HCT116 (cell line): ENCODE results near the gene MAP3K21. TPM values are rescaled to one million over a fixed set of nuclear protein-coding genes. Genes with fewer than 3 reads are reported as not detected.

Experiments used
- ATAC-seq: fragments of 200-7000 bp; cut with Tn5 transposase; 2 replicates; pipeline ENCODE4 v1.9.1; 2020; ENCODE audit warnings: mild to moderate bottlenecking, moderate library complexity
- BruUV-seq: library from RNA; stranded (reverse); fragments of 400-500 nt; replicated peaks from 2 replicates; lab custom pipeline; 2021; lab: Mats Ljungman, UMichigan
- CTCF ChIA-PET: fragments of 300-600 bp; sonication (Branson Sonifier 250); formaldehyde crosslinking; loops from one replicate; lab custom pipeline; 2021; ENCODE audit warnings: antibody characterized with exemption; lab: Charles Lee
- POLR2A ChIA-PET: fragments of 300-600, 350-600 bp; sonication (Branson Sonifier 250); formaldehyde crosslinking; loops from one replicate; lab custom pipeline; 2021; ENCODE audit warnings: antibody characterized with exemption; lab: Charles Lee
- RAD21 ChIA-PET, 2 experiments: fragments of 300-600 bp; sonication (Branson Sonifier 250); formaldehyde crosslinking; loops; one replicate each; lab custom pipeline; 2023; ENCODE audit warnings: low total read pairs in 2 of 2; ENCODE audit not compliant: uncharacterized antibody in 2 of 2, unreplicated experiment in 2 of 2, low non-redundant PET in 1 of 2; lab: Charles Lee
- DNase-seq: peaks from one replicate; pipeline ENCODE4 v3.0.0-alpha.2; 2010; ENCODE audit warnings: low read depth, low spot score
- H2AFZ ChIP-seq: fragments of 200-600 bp; shearing (Covaris generic), sonication (generic); 2 replicates; pipeline ENCODE4 v1.6.1; 2017; ENCODE audit warnings: low read depth, mixed run types, mixed read lengths, antibody characterized with exemption, low read length; ENCODE audit not compliant: poor library complexity, severe bottlenecking
- H3K27ac ChIP-seq: 2 replicates; pipeline ENCODE4 v1.5.1; 2012; ENCODE audit warnings: low read depth, low read length
- H3K27me3 ChIP-seq: fragments of 200-600 bp; sonication (generic); 2 replicates; pipeline ENCODE4 v1.6.1; 2016; ENCODE audit warnings: mixed run types, low read length, mixed read lengths; ENCODE audit not compliant: insufficient read depth
- H3K36me3 ChIP-seq, 2 experiments: fragments of 200-500 bp in 1 of 2; fragments of 200-600 bp in 1 of 2; sonication (Bioruptor generic) in 1 of 2; sonication (generic) in 1 of 2; 2 replicates each; pipeline versions ENCODE4 v1.5.1 to v1.6.1; 2014 to 2016; ENCODE audit warnings: low read length in 2 of 2, inconsistent platforms in 1 of 2, mixed read lengths in 1 of 2, mixed run types in 1 of 2; ENCODE audit not compliant: insufficient read depth in 2 of 2, control insufficient read depth in 1 of 2
- H3K4me1 ChIP-seq, 2 experiments: fragments of 200-600 bp in 1 of 2; sonication (generic) in 1 of 2; 2 replicates each; pipeline versions ENCODE4 v1.5.1 to v1.6.1; 2012 to 2017; ENCODE audit warnings: low read length in 2 of 2, inconsistent platforms in 1 of 2, mild to moderate bottlenecking in 1 of 2, mixed read lengths in 1 of 2, mixed run types in 1 of 2, moderate library complexity in 1 of 2; ENCODE audit not compliant: insufficient read depth in 2 of 2, control insufficient read depth in 1 of 2
- H3K4me2 ChIP-seq: fragments of 200-600 bp; sonication (generic); 2 replicates; pipeline ENCODE4 v1.6.1; 2017; ENCODE audit warnings: mixed run types, low read length, mixed read lengths
- H3K4me3 ChIP-seq, 2 experiments: fragments of 200-600 bp in 1 of 2; sonication (generic) in 1 of 2; replicated peaks in 1 of 2; 2 replicates each; pipeline ENCODE4 v1.5.1; 2011 to 2016; ENCODE audit warnings: low read length in 2 of 2, control low read depth in 1 of 2, low read depth in 1 of 2, mild to moderate bottlenecking in 1 of 2, mixed read lengths in 1 of 2, mixed run types in 1 of 2
- H3K79me2 ChIP-seq: fragments of 200-600 bp; sonication (generic); 2 replicates; pipeline ENCODE4 v1.6.1; 2017; ENCODE audit warnings: mild to moderate bottlenecking, mixed run types, low read length, moderate library complexity, mixed read lengths; ENCODE audit not compliant: insufficient read depth
- H3K9ac ChIP-seq: fragments of 200-600 bp; sonication (generic); 2 replicates; pipeline ENCODE4 v1.6.1; 2016; ENCODE audit warnings: low read length, mixed read lengths
- H3K9me2 ChIP-seq: fragments of 200-600 bp; sonication (generic), shearing (Covaris generic); 2 replicates; pipeline ENCODE4 v1.6.1; 2017; ENCODE audit warnings: mixed run types, mild to moderate bottlenecking, moderate library complexity; ENCODE audit not compliant: insufficient read depth
- H3K9me3 ChIP-seq, 2 experiments: fragments of 200-500 bp in 1 of 2; fragments of 200-600 bp in 1 of 2; sonication (Bioruptor generic) in 1 of 2; sonication (generic) in 1 of 2; 2 replicates each; pipeline ENCODE4 v1.6.1; 2014 to 2017; ENCODE audit warnings: low read length in 2 of 2, mixed read lengths in 2 of 2, inconsistent platforms in 1 of 2, low read depth in 1 of 2, mild to moderate bottlenecking in 1 of 2, mixed run types in 1 of 2, moderate library complexity in 1 of 2; ENCODE audit not compliant: control insufficient read depth in 1 of 2, insufficient read depth in 1 of 2
- H4K20me1 ChIP-seq: fragments of 200-600 bp; sonication (generic), shearing (Covaris generic); 2 replicates; pipeline ENCODE4 v1.6.1; 2017; ENCODE audit warnings: mixed run types, mild to moderate bottlenecking, moderate library complexity; ENCODE audit not compliant: insufficient read depth
- ATF3 ChIP-seq: IDR thresholded peaks from 2 replicates; pipeline ENCODE4 v1.6.1; 2012
- CBX3 ChIP-seq: IDR thresholded peaks from 2 replicates; pipeline ENCODE4 v1.6.1; 2012; ENCODE audit warnings: low read depth
- CEBPB ChIP-seq: IDR thresholded peaks from 2 replicates; pipeline ENCODE4 v1.6.1; 2012; ENCODE audit warnings: low read depth
- CTCF ChIP-seq, 3 experiments: fragments of 200-600 bp in 1 of 3; sonication (generic) in 1 of 3; IDR thresholded peaks in 2 of 3; conservative IDR thresholded peaks in 1 of 3; 2 replicates each; pipeline ENCODE4 v1.5.1; 2012 to 2017; ENCODE audit warnings: low read depth in 2 of 3, low read length in 2 of 3, antibody characterized with exemption in 1 of 3, borderline replicate concordance in 1 of 3, control low read depth in 1 of 3, mild to moderate bottlenecking in 1 of 3, mixed read lengths in 1 of 3, mixed run types in 1 of 3, moderate library complexity in 1 of 3; ENCODE audit not compliant: insufficient read depth in 1 of 3
- EGR1 ChIP-seq: IDR thresholded peaks from 2 replicates; pipeline ENCODE4 v1.6.1; 2012; ENCODE audit warnings: low read depth
- ELF1 ChIP-seq: IDR thresholded peaks from 2 replicates; pipeline ENCODE4 v1.6.1; 2012; ENCODE audit warnings: low read depth, borderline replicate concordance
- EZH2 ChIP-seq: fragments of 200-600 bp; sonication (generic); IDR thresholded peaks from 2 replicates; pipeline ENCODE4 v1.6.1; 2017; ENCODE audit warnings: antibody characterized with exemption, mixed run types
- JUND ChIP-seq: IDR thresholded peaks from 2 replicates; pipeline ENCODE4 v1.6.1; 2012
- POLR2AphosphoS5 ChIP-seq: IDR thresholded peaks from 2 replicates; pipeline ENCODE4 v1.6.1; 2011; ENCODE audit warnings: mild to moderate bottlenecking, low read depth, low read length, moderate library complexity
- RAD21 ChIP-seq: IDR thresholded peaks from 2 replicates; pipeline ENCODE4 v1.6.1; 2012; ENCODE audit warnings: low read depth, mild to moderate bottlenecking
- REST ChIP-seq: IDR thresholded peaks from 2 replicates; pipeline ENCODE4 v1.6.1; 2012; ENCODE audit warnings: low read depth
- TCF7L2 ChIP-seq: IDR thresholded peaks from 2 replicates; pipeline ENCODE4 v1.7.0; 2011; ENCODE audit warnings: borderline replicate concordance, inconsistent platforms; ENCODE audit not compliant: insufficient read depth, insufficient read length; ENCODE audit errors: extremely low read depth
- YY1 ChIP-seq: IDR thresholded peaks from 2 replicates; pipeline ENCODE4 v1.6.1; 2011; ENCODE audit warnings: low read length, low read depth, moderate library complexity, mild to moderate bottlenecking; ENCODE audit not compliant: insufficient replicate concordance; ENCODE audit errors: extremely low read depth
- ZFX ChIP-seq: fragments of 450-650 bp; IDR thresholded peaks from 2 replicates; pipeline ENCODE4 v1.6.1; 2017
- ZNF274 ChIP-seq: fragments of 200-500 bp; sonication (Bioruptor generic); IDR thresholded peaks from 2 replicates; pipeline ENCODE4 v1.6.1; 2014; ENCODE audit warnings: mild to moderate bottlenecking, low read depth, low read length, inconsistent platforms
- intact Hi-C: fragments of 100-400 bp; cut with micrococcal nuclease; formaldehyde crosslinking; loops from 2 replicates; pipeline ENCODE4 v1.10.0; 2022
- total RNA-seq: library from RNA; stranded (reverse); gene quantifications from one replicate; pipeline ENCODE4 v1.2.1, GENCODE V29; 2021; ENCODE audit not compliant: unreplicated experiment
- TF ChIP-seq, protein P1 (sequence below): IDR thresholded peaks from 2 replicates; pipeline ENCODE4 v1.6.1; 2012

Gene MAP3K21
- total RNA-seq, 1 experiment from 2014 or later: 19.1 TPM

DNA sequence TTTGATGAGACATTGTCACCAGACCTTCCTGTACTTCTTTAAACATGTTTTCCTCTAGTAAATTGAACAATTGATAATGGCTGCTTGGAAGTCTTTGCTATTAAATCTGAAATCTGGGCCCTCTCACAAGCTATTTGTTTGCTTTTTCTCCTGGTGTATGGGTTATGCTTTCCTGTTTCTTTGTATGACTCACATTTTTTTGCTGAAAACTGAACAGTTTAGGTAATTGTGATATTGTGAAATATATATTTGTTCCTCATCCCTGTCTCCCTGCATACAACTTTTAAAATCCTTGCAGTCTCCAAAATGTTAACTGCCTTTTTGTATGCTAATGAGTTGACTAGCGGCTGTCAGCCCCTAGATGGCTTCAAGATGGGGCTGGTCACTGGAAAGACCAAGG is 61.6 kb downstream of the MAP3K21 start:
- Histone ChIP-seq H4K20me1 (no peaks in the 10 kb centered on the region), H3K9ac (no peak overlapping the region), H3K9me2 (no peaks in the 10 kb centered on the region), H3K27ac (no peak overlapping the region), H3K9me3 (no peaks in the 10 kb centered on the region), H3K4me1 (no peaks in the 10 kb centered on the region), H3K4me2 (no peak overlapping the region), H3K36me3 (no peaks in the 10 kb centered on the region), H2AFZ (no peak overlapping the region), H3K79me2 (no peaks in the 10 kb centered on the region), H3K4me3 (no peak overlapping the region), H3K27me3 (no peaks in the 10 kb centered on the region)
- CTCF ChIA-PET: no interaction called here
- ATAC-seq (no peak), DNase-seq (no peak)
- TF ChIP-seq ELF1: no peak
- no peak for TF ChIP-seq EZH2
- no peak for TF ChIP-seq JUND
- intact Hi-C loops: no loop called here
- POLR2A ChIA-PET: no interaction called here
- BruUV-seq: no TSS peak
- RAD21 ChIA-PET: no interaction called here

GRCh38 chr1:233389893-233390292 is 62.4 kb downstream of the MAP3K21 start:
- DNase-seq (no peak), ATAC-seq (no peak)
- no TSS peak for BruUV-seq
- no peaks in the 10 kb centered on the region for H3K79me2 ChIP-seq
- no peak overlapping the region for H3K4me3 ChIP-seq
- no peaks in the 10 kb centered on the region for H3K9me3 ChIP-seq
- ChIA-PET CTCF (no interaction called here), POLR2A (no interaction called here), RAD21 (no interaction called here)
- intact Hi-C loops: loop anchor here (10.0 kb wide), 1 partner anchor 85 kb away; no protein-coding TSS in a partner anchor
- no peaks in the 10 kb centered on the region for H3K9me2 ChIP-seq
- H2AFZ ChIP-seq: no peak overlapping the region
- H3K27me3 ChIP-seq: no peaks in the 10 kb centered on the region
- no peak overlapping the region for H3K27ac ChIP-seq
- no peaks in the 10 kb centered on the region for H3K4me1 ChIP-seq
- H3K9ac ChIP-seq: no peak overlapping the region
- TF ChIP-seq ATF3 (no peak), ZFX (no peak), EZH2 (no peak), ZNF274 (no peak), TCF7L2 (no peak), REST (no peak), JUND (no peak), CTCF (IDR thresholded peaks at IDR 0.05 in 2 of 3, conservative IDR thresholded peaks at IDR 0.05 in 1 of 3; ENCODE audit: borderline replicate concordance in 1 of 3, insufficient read depth in 1 of 3, low read depth in 2 of 3, low read length in 2 of 3) (no peak), CBX3 (no peak), YY1 (no peak), POLR2AphosphoS5 (no peak), RAD21 (no peak), ELF1 (no peak), EGR1 (no peak), CEBPB (no peak)
- TF ChIP-seq, protein P1, sequence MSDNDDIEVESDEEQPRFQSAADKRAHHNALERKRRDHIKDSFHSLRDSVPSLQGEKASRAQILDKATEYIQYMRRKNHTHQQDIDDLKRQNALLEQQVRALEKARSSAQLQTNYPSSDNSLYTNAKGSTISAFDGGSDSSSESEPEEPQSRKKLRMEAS: no peak
- H3K36me3 ChIP-seq: no peaks in the 10 kb centered on the region
- no peaks in the 10 kb centered on the region for H4K20me1 ChIP-seq
- no peak overlapping the region for H3K4me2 ChIP-seq
